ENCODE measurements around the gene HMGB2. TPM values are rescaled to one million over a fixed set of nuclear protein-coding genes. Genes with fewer than 3 reads are reported as not detected.

Gene HMGB2
- total RNA-seq, 2 experiments from 2014 or later: 697 to 810 TPM

DNA sequence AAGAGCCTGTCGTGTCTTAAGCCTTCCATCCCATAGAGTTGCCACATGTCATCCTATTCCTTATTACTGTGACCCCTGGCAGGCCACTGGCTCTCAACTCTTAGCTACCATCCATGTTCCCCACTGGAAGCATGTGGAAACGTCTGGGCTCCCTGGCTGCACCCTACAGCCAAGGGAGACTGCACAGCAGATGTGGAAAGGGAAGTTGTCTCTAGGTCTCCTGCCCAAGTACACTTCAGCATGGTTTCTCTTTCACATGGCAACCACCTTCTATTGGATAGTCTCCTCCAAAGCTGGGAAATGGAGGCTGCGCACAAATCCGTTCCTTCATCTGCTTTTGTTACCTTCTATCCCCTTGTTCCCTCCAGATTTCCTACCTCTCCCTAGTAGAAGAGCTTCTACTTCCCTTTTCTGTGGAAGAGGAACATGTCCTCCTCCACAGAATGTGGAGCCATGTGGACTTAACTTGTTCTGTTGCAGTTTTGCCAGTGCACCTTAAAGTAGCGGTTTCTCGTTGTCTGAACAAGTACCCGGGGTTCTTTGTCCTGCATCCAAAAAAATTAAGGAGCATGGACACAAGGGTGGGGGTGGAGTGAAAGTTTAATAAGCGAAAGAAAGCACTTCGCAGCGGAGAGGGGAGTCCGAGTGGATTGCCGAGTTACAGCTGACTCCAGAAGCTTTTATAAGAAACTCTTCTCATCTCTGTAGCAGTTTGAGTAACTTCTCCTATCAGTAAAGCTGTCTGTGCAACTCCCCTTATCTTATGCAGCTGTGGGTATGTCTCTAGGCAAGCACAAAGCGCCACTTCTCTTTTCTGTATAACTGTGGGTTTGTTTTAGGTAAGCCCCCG is 52.5 kb downstream of the HMGB2 start:
- H3K79me2 ChIP-seq (ENCODE audit: insufficient read depth, low read depth, low read length): peaks cover under 1% of the 10 kb centered on the region; the same call in 1 of the 2 replicates
- CTCF ChIA-PET (ENCODE audit: unreplicated experiment): interaction anchor here (0.6 kb wide), 2 partner anchors 12 to 1127 kb away, joined by 3 read pairs; no protein-coding TSS in a partner anchor
- POLR2A ChIA-PET: interaction anchor here (0.8 to 2.9 kb wide), 8 partner anchors 10 to 120 kb away, joined by 3 to 12 read pairs (median 4); no protein-coding TSS in a partner anchor
- no peaks in the 10 kb centered on the region for H4K20me1 ChIP-seq (ENCODE audit: insufficient read depth, low read length)
- peaks cover 15% of the 10 kb centered on the region for H3K4me1 ChIP-seq (ENCODE audit: insufficient read depth, low read length, poor library complexity, severe bottlenecking)
- H3K36me3 ChIP-seq (ENCODE audit: insufficient read depth, low read length): peaks cover 16% of the 10 kb centered on the region
- TF ChIP-seq EZH2phosphoT487 (IDR thresholded peaks at IDR 0.05; ENCODE audit: borderline replicate concordance, low read depth, low read length) (no peak), CTCF (conservative IDR thresholded peaks at IDR 0.05; ENCODE audit: low read length) (no peak)
- intact Hi-C loops (cut with micrococcal nuclease; ENCODE audit: unreplicated experiment): no loop called here
- H3K4me3 ChIP-seq (ENCODE audit: low read depth, low read length, poor library complexity, severe bottlenecking): no peak overlapping the region
- H3K9me2 ChIP-seq (ENCODE audit: insufficient read depth, low read length): no peaks in the 10 kb centered on the region
- H3K27ac ChIP-seq (ENCODE audit: low read depth, low read length, poor library complexity, severe bottlenecking): no peak overlapping the region
- peak overlapping the region; percentile 50 for H3K4me2 ChIP-seq (ENCODE audit: low read length)
- DNase-seq (ENCODE audit: low spot score): peak; percentile 56
- H3K9me3 ChIP-seq (ENCODE audit: low read length): peaks cover 11% of the 10 kb centered on the region; the same call in 1 of the 2 replicates
- H2AFZ ChIP-seq (ENCODE audit: low read length): no peak overlapping the region
- BruUV-seq (replicated peaks): no TSS peak

Other genes starting within 250 kb of the HMGB2 start
- gene GALNT7, start 165.5 kb downstream of the HMGB2 start, total RNA-seq (2014; rRNA removed; shearing (Covaris generic)): 20.3 and 24.8 TPM in 2 replicates
- gene GALNT7, start 165.5 kb downstream of the HMGB2 start, total RNA-seq (2022): 33.4 and 34.4 TPM in 2 replicates
- gene SAP30, start 36.6 kb upstream of the HMGB2 start, total RNA-seq (2014; rRNA removed; shearing (Covaris generic)): 63.5 and 86.2 TPM in 2 replicates
- 49.3 and 56.0 TPM in 2 replicates for gene SAP30, start 36.6 kb upstream of the HMGB2 start, total RNA-seq (2022)
- not detected in 2 replicates for gene SCRG1, start 64.8 kb upstream of the HMGB2 start, total RNA-seq (2014; rRNA removed; shearing (Covaris generic))
- gene SCRG1, start 64.8 kb upstream of the HMGB2 start, total RNA-seq (2022): not detected in 2 replicates
- gene HAND2, start 195.9 kb upstream of the HMGB2 start, total RNA-seq (2014; rRNA removed; shearing (Covaris generic)): not detected in 2 replicates
- not detected in 2 replicates for gene HAND2, start 195.9 kb upstream of the HMGB2 start, total RNA-seq (2022)